ENCODE data around the gene TDRD9.
"Not testable (repeated sequence)": the region's sequence is repeated elsewhere in the genome, so short reads cannot be mapped to it uniquely, and the experiment has no call there.

Gene TDRD9

GRCh38 chr14:103930051-103930604 is 1.9 kb downstream of the TDRD9 start:
- DNase-seq, result no peak

DNA sequence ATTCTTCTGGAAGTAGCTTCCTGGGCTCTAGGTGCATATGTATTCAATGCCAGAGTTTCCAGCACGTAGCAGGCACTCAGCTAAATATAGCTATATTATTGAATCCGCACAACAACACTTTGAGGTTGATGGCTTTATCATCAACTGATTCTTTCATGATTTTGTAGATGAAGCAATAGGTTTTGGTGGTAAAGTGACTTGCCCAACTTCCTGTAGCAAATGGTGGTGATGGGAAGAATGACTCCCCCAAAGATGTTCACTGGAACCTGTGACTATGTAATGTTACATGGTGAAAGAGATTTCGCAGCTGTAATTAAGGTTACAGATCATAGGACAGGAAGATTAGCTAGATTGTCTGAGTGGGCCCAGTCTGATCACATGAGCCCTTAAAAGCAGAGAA is 3.2 kb downstream of the TDRD9 start:
- no peak for DNase-seq

DNA sequence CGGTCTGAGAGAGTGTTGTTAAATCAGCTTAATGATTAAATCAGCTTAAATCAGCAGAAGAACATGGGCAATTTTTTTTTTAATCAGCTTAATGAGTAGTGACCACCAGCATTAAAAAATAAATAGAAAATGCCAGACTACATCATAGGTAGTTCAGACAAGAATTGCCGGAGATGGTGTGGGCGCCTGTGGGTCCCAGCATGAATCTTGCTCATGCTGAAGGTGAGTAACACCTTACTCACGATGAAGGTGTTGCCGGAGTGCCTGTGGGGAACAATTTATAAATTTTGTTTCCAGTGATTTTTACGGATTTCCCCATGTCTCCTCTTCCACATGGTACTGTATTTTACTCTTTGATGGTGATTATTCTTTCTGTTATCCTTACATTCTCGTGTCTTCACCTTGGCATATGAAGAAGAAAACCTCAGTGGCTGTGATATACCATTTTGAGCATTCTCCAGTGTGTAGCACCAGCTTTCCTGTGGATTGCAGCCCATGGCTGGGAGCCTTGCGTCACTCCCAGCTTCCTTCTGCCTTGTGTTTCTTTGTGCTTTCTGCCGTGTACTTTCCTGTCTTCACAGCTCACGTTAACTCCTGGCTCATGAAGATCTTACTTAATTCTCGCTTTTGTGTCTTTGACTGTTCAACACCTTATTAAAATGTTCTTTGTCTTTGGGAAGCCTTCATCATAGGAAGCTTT is 4.7 kb downstream of the TDRD9 start:
- no peak for DNase-seq

- DNase-seq, result no peak
Measured at GRCh38 chr14:103935102-103935501, 6.8 kb downstream of the TDRD9 start.

GRCh38 chr14:103941462-103941861 is 13.2 kb downstream of the TDRD9 start:
- no peak for DNase-seq

DNA sequence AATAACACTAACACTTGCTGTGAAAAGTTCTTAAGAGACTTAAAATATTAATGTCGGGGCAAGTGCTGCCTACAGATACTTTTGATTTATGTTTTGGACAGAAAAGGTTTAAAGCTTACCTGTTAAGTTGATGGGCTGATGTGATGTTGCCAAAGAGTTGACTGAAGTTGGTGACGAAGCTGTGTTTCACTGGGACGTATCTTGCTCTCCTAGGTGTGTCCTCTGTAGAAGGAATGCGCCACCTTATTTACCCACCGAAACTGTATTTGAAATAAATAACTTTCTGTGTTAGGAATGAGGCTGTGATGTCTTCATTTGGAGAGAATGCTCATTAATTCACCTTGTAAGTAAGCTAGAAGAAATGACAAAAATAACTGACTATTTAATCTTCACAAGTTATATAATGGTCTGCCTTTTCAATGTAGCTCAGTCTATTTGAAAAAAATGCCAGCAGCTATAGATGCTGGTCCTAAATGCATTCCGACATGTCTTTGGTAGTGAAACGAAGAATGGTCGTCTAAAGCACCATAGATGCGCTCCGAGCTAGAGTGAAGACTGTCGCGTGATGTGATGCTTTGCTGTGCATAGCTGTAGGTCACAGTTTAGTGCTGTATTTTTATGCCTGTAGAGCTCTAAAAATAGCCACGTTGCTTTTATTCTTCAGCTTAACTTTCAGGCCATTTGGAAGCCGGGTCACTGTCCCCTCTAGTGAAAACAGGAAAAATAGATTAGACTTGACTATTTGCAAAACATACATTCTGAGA is 13.9 kb downstream of the TDRD9 start, which contains the start of gene RD3L:
Gene RD3L (minus strand): TSS at position 557 of the 764 bp plus-strand sequence. CDS start 834 bp downstream, outside the sequence.
- DNase-seq, result no peak

- DNase-seq, result no peak
Measured at GRCh38 chr14:103943673-103944072, 15.4 kb downstream of the TDRD9 start.

DNA sequence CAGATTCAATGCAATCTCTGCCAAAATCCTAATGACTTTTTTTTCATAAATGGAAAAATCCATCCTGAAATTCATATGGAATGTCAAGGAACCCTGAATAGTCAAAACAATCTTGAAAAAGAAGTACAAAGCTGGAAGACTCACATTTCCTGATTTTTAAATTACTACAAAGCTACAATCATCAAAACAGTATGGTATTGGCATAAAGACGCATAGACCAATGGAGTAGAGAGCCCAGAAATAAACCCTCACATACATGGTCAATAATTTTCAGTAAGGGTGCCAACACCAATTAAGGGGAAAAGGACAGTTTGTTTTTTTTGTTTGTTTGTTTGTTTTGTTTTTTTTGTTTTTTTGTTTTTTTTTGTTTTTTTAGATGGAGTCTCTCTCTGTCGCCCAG is 18.7 kb downstream of the TDRD9 start:
- no peak for DNase-seq

- no peak for DNase-seq
Measured at GRCh38 chr14:103948442-103948841, 20.2 kb downstream of the TDRD9 start.

- no peak for DNase-seq
Measured at GRCh38 chr14:103949131-103949790, 21.0 kb downstream of the TDRD9 start.

DNA sequence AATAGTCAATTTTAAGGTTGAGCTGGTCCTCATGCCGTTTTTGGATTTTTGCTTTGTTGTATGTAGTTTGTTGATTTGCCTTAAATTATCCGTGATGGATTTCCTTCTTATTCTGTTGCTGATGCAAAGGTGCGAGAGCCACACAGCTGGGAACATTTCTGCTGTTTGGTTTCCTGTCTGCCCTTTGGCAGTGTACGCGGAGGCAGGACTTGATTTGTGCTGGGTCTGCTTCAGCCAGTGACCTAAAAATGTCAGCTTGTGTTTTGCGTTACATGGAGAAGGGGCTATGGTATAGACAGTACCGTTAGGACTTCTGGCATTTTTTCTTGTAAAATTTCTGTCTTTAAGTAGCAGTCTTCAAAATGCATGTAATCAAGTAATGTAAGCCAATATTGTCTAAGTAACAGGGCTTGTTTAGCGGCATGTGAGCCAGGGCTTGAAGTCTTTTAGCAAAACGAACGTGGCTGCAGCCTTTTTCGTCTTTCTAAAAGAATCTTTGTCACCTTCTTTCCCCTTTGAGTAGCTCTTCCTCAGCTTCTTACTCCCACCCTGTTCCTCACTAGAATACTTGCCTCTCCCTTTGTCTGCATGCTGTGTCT is 32.3 kb downstream of the TDRD9 start:
- DNase-seq, result no peak

DNA sequence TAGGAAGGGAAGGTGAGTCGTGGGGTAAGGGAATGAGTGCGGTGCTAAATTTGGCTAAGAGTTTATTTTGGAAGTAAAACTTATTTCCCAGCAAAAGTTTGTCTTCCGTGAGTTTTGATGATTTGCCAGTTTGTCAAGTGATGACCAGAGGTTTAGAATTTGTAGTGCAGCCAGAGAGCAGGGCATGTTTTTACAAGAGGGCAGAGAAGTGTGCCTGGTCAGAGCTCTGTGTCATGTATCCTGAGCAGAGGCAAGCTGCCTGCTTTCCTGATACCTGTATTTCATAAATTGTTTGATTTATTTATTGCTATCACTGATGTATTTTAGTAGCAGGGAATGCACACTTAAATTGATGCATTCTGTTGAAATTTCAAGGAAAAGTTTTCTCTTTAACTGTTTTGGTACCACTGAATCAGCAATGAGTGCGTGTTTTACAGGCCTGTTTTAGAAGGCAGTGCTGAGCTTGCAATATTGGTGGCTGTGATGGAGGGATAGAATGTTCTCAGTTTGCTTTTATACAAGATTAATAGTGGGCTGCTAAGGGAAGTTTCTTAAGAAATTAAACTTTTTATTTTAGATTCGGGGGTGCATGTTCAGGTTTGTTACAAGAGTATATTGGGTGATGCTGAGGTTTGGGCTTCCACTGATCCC is 33.8 kb downstream of the TDRD9 start:
- DNase-seq, result no peak

DNA sequence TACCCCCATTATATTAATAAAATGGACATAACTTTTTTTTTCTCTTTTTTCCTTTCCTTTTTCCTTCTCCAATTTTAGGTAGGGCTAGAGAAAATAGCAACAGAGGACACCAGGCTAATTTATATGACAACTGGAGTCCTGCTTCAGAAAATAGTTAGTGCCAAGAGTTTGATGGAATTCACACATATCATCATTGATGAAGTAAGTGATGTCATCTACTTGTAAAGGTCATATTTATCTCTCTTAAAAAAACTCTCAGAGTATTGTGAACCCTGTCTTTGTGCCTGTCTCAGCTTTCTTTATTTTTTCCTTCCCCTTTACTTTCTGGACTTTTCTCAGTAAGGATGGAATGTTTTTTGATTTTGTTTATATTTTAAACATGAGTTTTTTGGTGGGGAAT is 38.4 kb downstream of the TDRD9 start:
- no peak for DNase-seq

GRCh38 chr14:103969961-103970360 is 41.7 kb downstream of the TDRD9 start:
- no peak for DNase-seq

DNA sequence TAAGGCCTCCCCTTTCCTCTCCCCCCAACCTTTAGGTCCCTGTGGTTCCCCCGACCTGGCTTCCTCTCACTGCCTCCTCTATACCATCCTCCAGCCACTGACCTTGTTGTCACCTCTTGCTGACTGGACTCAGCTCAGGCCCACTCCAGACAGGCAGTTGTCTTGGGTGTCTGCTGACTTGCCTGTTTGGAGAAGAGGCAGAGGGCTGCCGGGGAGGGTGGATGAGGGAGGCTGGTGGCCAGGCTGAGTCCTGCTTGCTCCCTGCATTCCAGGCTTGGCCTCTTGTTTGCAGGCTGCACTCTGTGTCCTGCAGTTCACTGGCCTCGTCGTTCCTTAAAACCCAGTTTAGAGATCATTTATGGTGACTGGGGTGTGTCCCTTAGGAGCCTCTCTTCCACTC is 45.1 kb downstream of the TDRD9 start:
- DNase-seq, result no peak

GRCh38 chr14:103974575-103974974 is 46.3 kb downstream of the TDRD9 start:
- no peak for DNase-seq

DNA sequence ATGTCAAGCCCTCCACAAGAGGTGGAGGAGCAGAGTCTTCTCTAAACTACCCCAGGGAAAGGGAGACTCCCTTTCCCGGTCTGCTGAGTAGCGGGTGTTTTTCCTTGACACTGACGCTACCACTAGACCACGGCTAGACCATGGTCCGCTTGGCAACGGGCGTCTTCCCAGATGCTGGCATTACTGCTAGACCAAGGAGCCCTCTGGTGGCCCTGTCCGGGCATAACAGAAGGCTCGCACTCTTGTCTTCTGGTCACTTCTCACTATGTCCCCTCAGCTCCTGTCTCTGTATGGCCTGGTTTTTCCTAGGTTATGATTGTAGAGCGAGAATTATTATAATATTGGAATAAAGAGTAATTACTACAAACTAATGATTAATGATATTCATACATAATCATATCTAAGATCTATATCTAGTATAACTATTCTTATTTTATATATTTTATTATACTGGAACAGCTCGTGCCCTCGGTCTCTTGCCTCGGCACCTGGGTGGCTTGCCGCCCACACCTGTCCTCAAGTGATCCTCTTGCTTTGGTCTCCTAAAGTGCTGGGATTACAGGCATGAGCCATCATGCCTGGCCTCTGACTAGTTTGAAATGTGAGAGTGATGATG is 52.5 kb downstream of the TDRD9 start:
- DNase-seq, result not testable (repeated sequence)

DNA sequence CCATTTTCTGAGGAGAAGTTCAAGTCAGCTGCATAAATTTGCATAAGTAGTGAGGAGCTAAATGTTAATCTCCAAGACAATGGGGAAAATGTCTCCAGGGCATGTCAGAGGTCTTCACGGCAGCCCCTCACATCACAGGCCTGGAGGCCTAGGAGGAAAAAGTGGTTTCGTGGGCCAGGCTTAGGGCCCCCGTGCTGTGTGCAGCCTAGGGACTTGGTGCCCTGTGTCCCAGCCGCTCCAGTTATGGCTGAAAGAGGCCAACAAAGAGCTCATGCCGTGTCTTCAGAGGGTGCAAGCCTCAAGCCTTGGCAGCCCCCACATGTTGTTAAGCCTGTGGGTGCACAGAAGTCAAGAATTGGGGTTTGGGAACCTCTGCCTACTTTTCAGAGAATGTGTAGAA is 55.9 kb downstream of the TDRD9 start:
- DNase-seq, result no peak

GRCh38 chr14:103989034-103989433 is 60.8 kb downstream of the TDRD9 start:
- no peak for DNase-seq

DNA sequence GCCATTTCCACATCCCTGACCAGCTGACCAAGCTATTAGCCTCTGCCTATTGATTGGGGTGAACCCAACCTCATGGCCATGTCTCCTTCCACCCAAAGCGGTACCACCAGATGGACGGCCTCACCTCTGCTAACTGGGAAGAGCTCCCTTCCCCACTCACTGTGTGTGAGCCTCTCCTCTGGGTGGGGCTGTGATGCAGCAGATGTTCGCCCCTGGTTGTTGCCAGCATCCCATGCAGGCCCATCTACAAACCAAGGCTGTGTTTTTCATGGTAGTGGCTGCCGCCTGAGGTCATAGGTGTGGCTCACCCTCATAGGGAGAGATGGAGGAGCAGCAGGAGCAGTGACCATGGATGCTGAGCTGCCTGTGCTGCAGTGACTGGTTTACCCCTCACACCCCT is 61.7 kb downstream of the TDRD9 start:
- DNase-seq, result no peak

GRCh38 chr14:103994535-103995184 is 66.4 kb downstream of the TDRD9 start:
- DNase-seq, result no peak

DNA sequence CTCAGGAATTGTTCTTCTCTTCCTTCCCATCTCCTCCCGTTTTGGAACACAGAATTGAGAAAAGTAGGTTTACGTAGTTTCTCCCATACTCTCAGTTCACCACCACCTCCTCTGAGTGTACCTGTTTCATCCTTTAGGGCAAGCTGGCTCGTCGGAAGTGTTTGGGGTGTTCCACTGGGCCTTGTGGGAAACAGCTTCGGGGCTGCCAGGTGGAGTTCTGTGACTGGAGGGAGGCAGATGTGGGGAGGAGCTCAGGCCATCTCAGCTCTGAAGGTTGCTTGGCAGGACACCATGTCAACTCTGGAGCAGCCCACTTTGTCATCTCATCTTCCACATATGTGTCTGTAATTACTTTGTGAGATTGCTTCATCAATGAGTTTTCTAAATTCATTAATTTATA is 67.6 kb downstream of the TDRD9 start:
- DNase-seq, result no peak
